ENCODE data around the gene DMD.
"Not testable (repeated sequence)": the region's sequence is repeated elsewhere in the genome, so short reads cannot be mapped to it uniquely, and the experiment has no call there.

DMD gene

DNA sequence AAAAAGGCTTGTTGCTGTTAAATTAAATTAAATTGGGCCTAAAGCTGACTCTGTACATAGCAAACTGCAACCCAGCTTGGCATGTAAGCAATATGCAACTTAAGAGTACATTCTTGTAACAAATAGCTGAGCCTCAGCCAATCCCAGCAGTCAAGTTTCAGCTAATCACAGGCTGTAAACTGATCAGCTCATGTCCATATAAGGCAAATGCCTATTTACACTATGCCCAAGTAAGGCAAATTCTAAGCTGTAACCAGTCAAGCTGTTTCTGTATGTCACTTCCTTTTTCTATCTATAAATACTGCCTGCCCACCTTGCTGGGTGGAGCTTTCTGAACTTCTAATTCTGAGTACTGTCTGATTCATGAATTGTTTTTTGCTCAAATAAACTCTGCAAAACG is 1710.4 kb downstream of the DMD start:
- DNase-seq (ENCODE audit: low read depth in 2 of 2): peak; percentile 54 to 55
- TF ChIP-seq, protein P1, sequence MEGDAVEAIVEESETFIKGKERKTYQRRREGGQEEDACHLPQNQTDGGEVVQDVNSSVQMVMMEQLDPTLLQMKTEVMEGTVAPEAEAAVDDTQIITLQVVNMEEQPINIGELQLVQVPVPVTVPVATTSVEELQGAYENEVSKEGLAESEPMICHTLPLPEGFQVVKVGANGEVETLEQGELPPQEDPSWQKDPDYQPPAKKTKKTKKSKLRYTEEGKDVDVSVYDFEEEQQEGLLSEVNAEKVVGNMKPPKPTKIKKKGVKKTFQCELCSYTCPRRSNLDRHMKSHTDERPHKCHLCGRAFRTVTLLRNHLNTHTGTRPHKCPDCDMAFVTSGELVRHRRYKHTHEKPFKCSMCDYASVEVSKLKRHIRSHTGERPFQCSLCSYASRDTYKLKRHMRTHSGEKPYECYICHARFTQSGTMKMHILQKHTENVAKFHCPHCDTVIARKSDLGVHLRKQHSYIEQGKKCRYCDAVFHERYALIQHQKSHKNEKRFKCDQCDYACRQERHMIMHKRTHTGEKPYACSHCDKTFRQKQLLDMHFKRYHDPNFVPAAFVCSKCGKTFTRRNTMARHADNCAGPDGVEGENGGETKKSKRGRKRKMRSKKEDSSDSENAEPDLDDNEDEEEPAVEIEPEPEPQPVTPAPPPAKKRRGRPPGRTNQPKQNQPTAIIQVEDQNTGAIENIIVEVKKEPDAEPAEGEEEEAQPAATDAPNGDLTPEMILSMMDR (IDR thresholded peaks at IDR 0.05; ENCODE audit: low read depth, low read length): no peak
- no peak overlapping the region for H3K4me3 ChIP-seq (replicated peaks in 1 of 2; ENCODE audit: low read depth in 2 of 2, low read length in 2 of 2)

DNA sequence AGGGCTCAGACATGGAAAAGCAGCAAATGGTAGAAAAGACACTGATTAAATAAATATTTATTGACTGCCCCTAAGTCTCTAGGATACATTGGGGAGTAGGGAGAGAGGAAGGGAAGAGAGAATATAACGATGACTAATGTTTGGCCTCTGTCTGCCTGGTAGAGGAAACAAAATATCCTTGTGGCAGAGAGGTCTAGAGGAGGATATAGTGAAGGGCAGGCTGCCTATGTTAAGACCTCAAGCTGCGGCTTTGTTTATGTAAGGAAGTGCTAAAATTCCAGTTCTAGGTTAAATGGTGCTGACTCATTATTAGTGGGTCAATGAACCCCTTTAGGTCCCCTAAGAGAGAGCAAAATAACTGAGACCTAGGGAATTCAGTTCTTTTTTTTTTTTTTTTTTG is 1712.2 kb downstream of the DMD start:
- TF ChIP-seq, protein P1 (IDR thresholded peaks at IDR 0.05; ENCODE audit: low read depth, low read length): no peak
- H3K4me3 ChIP-seq (replicated peaks in 1 of 2; ENCODE audit: low read depth in 2 of 2, low read length in 2 of 2): no peak overlapping the region
- peak; percentile 74 to 77 for DNase-seq (ENCODE audit: low read depth in 2 of 2)

GRCh38 chrX:31497086-31497485 is 1714.3 kb downstream of the DMD start:
- TF ChIP-seq, protein P1 (IDR thresholded peaks at IDR 0.05; ENCODE audit: low read depth, low read length): no peak
- no peak overlapping the region for H3K4me3 ChIP-seq (replicated peaks in 1 of 2; ENCODE audit: low read depth in 2 of 2, low read length in 2 of 2)
- DNase-seq (ENCODE audit: low read depth in 2 of 2): peak; percentile 44 to 57

DNA sequence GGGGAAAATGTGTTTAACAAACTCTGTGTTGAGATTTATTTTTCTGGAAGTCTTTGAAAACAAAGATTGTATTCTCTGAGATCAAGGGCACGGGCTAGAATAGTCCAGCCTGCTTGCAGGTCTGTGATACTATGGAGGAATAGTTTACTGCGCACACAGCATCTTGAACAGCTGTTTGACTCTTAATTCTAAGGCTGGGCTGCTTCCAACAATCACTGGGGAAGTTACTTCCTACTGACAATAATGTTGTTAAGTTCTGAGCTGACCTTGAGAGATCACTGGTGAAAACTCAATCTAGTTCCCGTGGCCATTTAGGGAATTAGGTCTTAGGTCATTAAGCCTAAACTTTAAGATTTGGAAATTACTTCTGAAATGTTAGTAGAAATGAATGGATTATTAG is 1723.4 kb downstream of the DMD start:
- peak in 1 of 2 donors; percentile 42 for DNase-seq (ENCODE audit: low read depth in 2 of 2)
- no peak overlapping the region for H3K4me3 ChIP-seq (replicated peaks in 1 of 2; ENCODE audit: low read depth in 2 of 2, low read length in 2 of 2)
- TF ChIP-seq, protein P1 (IDR thresholded peaks at IDR 0.05; ENCODE audit: low read depth, low read length): no peak

GRCh38 chrX:31483336-31483735 is 1728.0 kb downstream of the DMD start:
- DNase-seq (ENCODE audit: low read depth in 2 of 2): peak; percentile 86
- no peak overlapping the region for H3K4me3 ChIP-seq (replicated peaks in 1 of 2; ENCODE audit: low read depth in 2 of 2, low read length in 2 of 2)
- TF ChIP-seq, protein P1 (IDR thresholded peaks at IDR 0.05; ENCODE audit: low read depth, low read length): no peak

DNA sequence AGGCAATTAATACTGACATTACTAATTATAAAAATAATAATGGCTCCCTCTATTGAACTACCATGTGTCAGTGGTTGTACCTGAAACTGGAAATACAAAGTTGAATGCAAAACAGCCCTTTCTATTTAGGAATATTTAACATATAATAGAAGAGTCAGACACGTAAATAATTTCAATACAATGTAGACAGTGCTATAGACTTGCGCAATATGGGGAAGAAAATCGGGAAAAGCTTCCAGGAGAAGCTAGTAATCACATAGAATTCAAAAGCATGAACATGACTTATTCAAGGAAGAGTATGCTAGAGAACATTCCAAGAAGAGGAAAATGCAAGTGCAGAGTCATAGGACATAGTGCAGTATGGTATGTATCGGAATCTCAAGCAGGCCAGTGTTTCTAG is 1730.7 kb downstream of the DMD start:
- no peak overlapping the region for H3K4me3 ChIP-seq (replicated peaks in 1 of 2; ENCODE audit: low read depth in 2 of 2, low read length in 2 of 2)
- TF ChIP-seq, protein P1 (IDR thresholded peaks at IDR 0.05; ENCODE audit: low read depth, low read length): no peak
- DNase-seq (ENCODE audit: low read depth in 2 of 2): no peak

- DNase-seq (ENCODE audit: low read depth in 2 of 2): no peak
- TF ChIP-seq, protein P1 (IDR thresholded peaks at IDR 0.05; ENCODE audit: low read depth, low read length): no peak
- no peak overlapping the region for H3K4me3 ChIP-seq (replicated peaks in 1 of 2; ENCODE audit: low read depth in 2 of 2, low read length in 2 of 2)
Measured at GRCh38 chrX:31471229-31471628, 1740.1 kb downstream of the DMD start.

DNA sequence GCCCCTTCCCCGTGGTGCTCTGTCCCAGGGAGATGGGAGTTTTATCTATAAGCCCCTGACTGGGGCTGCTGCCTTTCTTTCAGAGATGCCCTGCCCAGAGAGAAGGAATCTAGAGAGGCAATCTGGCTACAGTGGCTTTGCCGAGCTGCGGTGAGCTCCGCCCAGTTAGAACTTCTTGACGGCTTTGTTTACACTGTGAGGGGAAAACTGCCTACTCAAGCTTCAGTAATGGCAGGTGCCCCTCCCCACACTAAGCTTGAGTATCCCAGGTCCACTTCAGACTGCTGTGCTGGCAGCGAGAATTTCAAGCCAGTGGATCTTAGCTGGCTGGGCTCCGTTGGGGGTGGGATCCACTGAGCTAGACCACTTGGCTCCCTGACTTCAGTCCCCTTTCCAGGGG is 1740.6 kb downstream of the DMD start:
- DNase-seq (ENCODE audit: low read depth in 2 of 2); H3K4me3 ChIP-seq (replicated peaks in 1 of 2; ENCODE audit: low read depth in 2 of 2, low read length in 2 of 2): not testable (repeated sequence)
